PC-9 (cell line): ENCODE measurements around the gene ITGAV.

Experiments used
- CTCF ChIP-seq: fragments of 200-600 bp; sonication (generic); conservative IDR thresholded peaks from 2 replicates; pipeline ENCODE4 v1.6.1; 2017; ENCODE audit warnings: mixed run types, antibody characterized with exemption, mild to moderate bottlenecking, moderate library complexity
- EZH2 ChIP-seq: fragments of 200-600 bp; sonication (generic); IDR thresholded peaks from 2 replicates; pipeline ENCODE4 v1.8.0; 2017; ENCODE audit warnings: antibody characterized with exemption, low read depth

- TF ChIP-seq CTCF (no peak), EZH2 (no peak)
Observed at GRCh38 chr2:186617771-186618170, 27.9 kb downstream of the ITGAV start.
